Mesenchymal stem cell (in vitro differentiated cells and primary cell): ENCODE measurements around the gene EDEM1.
A peak's percentile ranks its signal among the peaks of the same experiment; 100 is the strongest.

Experiments
- DNase-seq: peaks from one replicate; pipeline ENCODE4 v3.0.0-alpha.2; 2013
- H2AFZ ChIP-seq: one replicate; pipeline ENCODE4 v1.6.1; 2013; ENCODE audit warnings: low read depth, mild to moderate bottlenecking, control low read depth, inconsistent platforms, low read length, moderate library complexity
- H2AK5ac ChIP-seq: 2 replicates; pipeline ENCODE4 v1.6.1; 2013; ENCODE audit warnings: low read length, moderate library complexity, mild to moderate bottlenecking, inconsistent platforms; ENCODE audit not compliant: severe bottlenecking
- H2BK120ac ChIP-seq: one replicate; pipeline ENCODE4 v1.6.1; 2013; ENCODE audit warnings: low read depth, mild to moderate bottlenecking, inconsistent platforms, low read length, moderate library complexity
- H2BK12ac ChIP-seq, 2 experiments: one replicate each; pipeline ENCODE4 v1.6.1; 2013; ENCODE audit warnings: inconsistent platforms in 2 of 2, low read length in 2 of 2, mild to moderate bottlenecking in 2 of 2, moderate library complexity in 2 of 2, control low read depth in 1 of 2
- H2BK15ac ChIP-seq: one replicate; pipeline ENCODE4 v1.6.1; 2013; ENCODE audit warnings: mild to moderate bottlenecking, low read depth, inconsistent platforms; ENCODE audit not compliant: poor library complexity, severe bottlenecking
- H2BK5ac ChIP-seq: 2 replicates; pipeline ENCODE4 v1.6.1; 2013; ENCODE audit warnings: low read depth, mild to moderate bottlenecking, low read length, control low read depth, inconsistent platforms; ENCODE audit not compliant: poor library complexity, severe bottlenecking
- H3K14ac ChIP-seq, 2 experiments: one replicate each; pipeline ENCODE4 v1.6.1; 2013; ENCODE audit warnings: inconsistent platforms in 2 of 2, low read length in 2 of 2, control low read depth in 1 of 2, mild to moderate bottlenecking in 1 of 2, moderate library complexity in 1 of 2
- H3K18ac ChIP-seq, 2 experiments: one replicate each; pipeline ENCODE4 v1.6.1; 2013; ENCODE audit warnings: inconsistent platforms in 2 of 2, low read length in 2 of 2, control low read depth in 1 of 2, low read depth in 1 of 2, mild to moderate bottlenecking in 1 of 2
- H3K23ac ChIP-seq, 2 experiments: one replicate each; pipeline ENCODE4 v1.6.1; 2013; ENCODE audit warnings: inconsistent platforms in 2 of 2, low read length in 2 of 2, mild to moderate bottlenecking in 2 of 2, moderate library complexity in 2 of 2, control low read depth in 1 of 2
- H3K27ac ChIP-seq: 2 replicates; pipeline ENCODE4 v1.5.1; 2013; ENCODE audit warnings: mild to moderate bottlenecking, moderate library complexity, low read length, control low read depth, inconsistent platforms; ENCODE audit not compliant: poor library complexity, severe bottlenecking
- H3K27me3 ChIP-seq, 2 experiments: 2 replicates each; pipeline versions ENCODE4 v1.6.1 to v1.7.0; 2013; ENCODE audit warnings: low read length in 2 of 2, mild to moderate bottlenecking in 2 of 2, moderate library complexity in 2 of 2, control low read depth in 1 of 2, inconsistent platforms in 1 of 2; ENCODE audit not compliant: control insufficient read depth in 1 of 2, insufficient read depth in 1 of 2
- H3K36me3 ChIP-seq, 2 experiments: 2 replicates each; pipeline versions ENCODE4 v1.6.1 to v1.7.0; 2013; ENCODE audit warnings: low read length in 2 of 2, control low read depth in 1 of 2, inconsistent platforms in 1 of 2, low read depth in 1 of 2, mild to moderate bottlenecking in 1 of 2; ENCODE audit not compliant: insufficient read depth in 2 of 2, control insufficient read depth in 1 of 2
- H3K4ac ChIP-seq, 2 experiments: one replicate each; pipeline ENCODE4 v1.6.1; 2013; ENCODE audit warnings: inconsistent platforms in 2 of 2, low read length in 2 of 2, mild to moderate bottlenecking in 2 of 2, moderate library complexity in 2 of 2, control low read depth in 1 of 2, low read depth in 1 of 2
- H3K4me1 ChIP-seq: 2 replicates; pipeline ENCODE4 v1.6.1; 2013; ENCODE audit warnings: low read depth, low read length, control low read depth; ENCODE audit not compliant: control insufficient read depth, insufficient read depth
- H3K4me2 ChIP-seq: 2 replicates; pipeline ENCODE4 v1.6.1; 2013; ENCODE audit warnings: low read length, mild to moderate bottlenecking, inconsistent platforms; ENCODE audit not compliant: poor library complexity, severe bottlenecking
- H3K4me3 ChIP-seq, 2 experiments: 2 replicates each; pipeline versions ENCODE4 v1.5.1 to v1.7.0; 2013; ENCODE audit warnings: low read length in 2 of 2, mild to moderate bottlenecking in 2 of 2, control low read depth in 1 of 2, low read depth in 1 of 2; ENCODE audit not compliant: insufficient read depth in 1 of 2
- H3K79me1 ChIP-seq: replicated peaks from 2 replicates; pipeline ENCODE4 v1.6.1; 2013; ENCODE audit warnings: mild to moderate bottlenecking, control low read depth, low read length, inconsistent platforms; ENCODE audit not compliant: poor library complexity, severe bottlenecking
- H3K9ac ChIP-seq: 2 replicates; pipeline ENCODE4 v1.7.0; 2013; ENCODE audit warnings: mild to moderate bottlenecking, low read length, moderate library complexity
- H3K9me3 ChIP-seq: 2 replicates; pipeline ENCODE4 v1.7.0; 2013; ENCODE audit warnings: mild to moderate bottlenecking, low read length; ENCODE audit not compliant: control insufficient read depth
- H4K8ac ChIP-seq: one replicate; pipeline ENCODE4 v1.6.1; 2013; ENCODE audit warnings: inconsistent platforms, mild to moderate bottlenecking, low read length, moderate library complexity
- H4K91ac ChIP-seq: one replicate; pipeline ENCODE4 v1.6.1; 2013; ENCODE audit warnings: mild to moderate bottlenecking, low read length, inconsistent platforms
- WGBS: methylation state at CpG from one replicate; pipeline ENCODE4 v1.1.7; 2013; ENCODE audit warnings: mixed read lengths; 5-methylcytosine and 5-hydroxymethylcytosine counted together

The EDEM1 gene

GRCh38 chr3:5165698-5166097 lies 21.8 kb upstream of the EDEM1 start:
- no peak overlapping the region for H2BK5ac ChIP-seq
- H3K18ac ChIP-seq: no peak overlapping the region
- no peak overlapping the region for H2AK5ac ChIP-seq
- no peak overlapping the region for H3K23ac ChIP-seq
- no peak overlapping the region for H2BK12ac ChIP-seq
- H4K91ac ChIP-seq: no peak overlapping the region
- H3K9me3 ChIP-seq: no peaks in the 10 kb centered on the region
- H2BK120ac ChIP-seq: no peak overlapping the region
- H3K9ac ChIP-seq: no peak overlapping the region
- H3K4me2 ChIP-seq: no peak overlapping the region
- H3K79me1 ChIP-seq: peaks cover 2% of the 10 kb centered on the region
- no peaks in the 10 kb centered on the region for H3K27me3 ChIP-seq
- H4K8ac ChIP-seq: no peak overlapping the region
- no peak overlapping the region for H3K4me3 ChIP-seq
- peaks cover 2 to 4% of the 10 kb centered on the region in 2 experiments for H3K36me3 ChIP-seq
- no peak overlapping the region for H3K4ac ChIP-seq
- no peak overlapping the region for H3K27ac ChIP-seq
- H3K4me1 ChIP-seq: peaks cover 7% of the 10 kb centered on the region
- DNase-seq: peak; percentile 23
- WGBS: 100% methylated on average over 3 of the region's 4 CpGs
- H2BK15ac ChIP-seq: no peak overlapping the region
- H2AFZ ChIP-seq: no peak overlapping the region
- H3K14ac ChIP-seq: no peak overlapping the region

GRCh38 chr3:5166846-5167245 lies 20.7 kb upstream of the EDEM1 start:
- WGBS: 80% methylated on average over 1 of the region's 2 CpGs
- Histone ChIP-seq H2BK15ac (no peak overlapping the region), H3K18ac (no peak overlapping the region), H2BK120ac (no peak overlapping the region), H2BK12ac (no peak overlapping the region), H2BK5ac (no peak overlapping the region), H3K14ac (no peak overlapping the region), H3K36me3 (peaks cover 2 to 13% of the 10 kb centered on the region in 2 experiments), H2AFZ (no peak overlapping the region), H3K4ac (no peak overlapping the region), H3K27me3 (no peaks in the 10 kb centered on the region), H3K4me2 (no peak overlapping the region), H3K9ac (no peak overlapping the region), H3K27ac (no peak overlapping the region), H3K4me1 (peaks cover 3% of the 10 kb centered on the region), H4K8ac (no peak overlapping the region), H4K91ac (no peak overlapping the region), H3K9me3 (no peaks in the 10 kb centered on the region), H3K23ac (no peak overlapping the region), H2AK5ac (no peak overlapping the region), H3K79me1 (peaks cover 4% of the 10 kb centered on the region), H3K4me3 (no peak overlapping the region)
- no peak for DNase-seq

- Histone ChIP-seq H3K9ac (no peak overlapping the region), H2BK5ac (no peak overlapping the region), H3K9me3 (no peaks in the 10 kb centered on the region), H3K36me3 (peaks cover 2 to 26% of the 10 kb centered on the region in 2 experiments), H4K8ac (no peak overlapping the region), H3K4me1 (peaks cover under 1% of the 10 kb centered on the region), H3K27me3 (no peaks in the 10 kb centered on the region), H3K4me2 (no peak overlapping the region), H3K4me3 (no peak overlapping the region), H3K23ac (no peak overlapping the region), H3K14ac (no peak overlapping the region), H2AK5ac (no peak overlapping the region), H3K79me1 (peaks cover 4% of the 10 kb centered on the region), H2AFZ (no peak overlapping the region), H2BK120ac (no peak overlapping the region), H4K91ac (no peak overlapping the region), H2BK12ac (no peak overlapping the region), H3K18ac (no peak overlapping the region), H3K27ac (no peak overlapping the region), H3K4ac (no peak overlapping the region), H2BK15ac (no peak overlapping the region)
- DNase-seq: no peak
- WGBS: 100% methylated on average over 4 of the region's 4 CpGs
These were observed 19.4 kb upstream of the EDEM1 start for GRCh38 chr3:5168110-5168509.

- H2AFZ ChIP-seq: no peak overlapping the region
- 100% methylated on average over 2 of the region's 2 CpGs for whole genome bisulfite sequencing
- H3K23ac ChIP-seq: no peak overlapping the region
- H3K36me3 ChIP-seq: peaks cover 7 to 40% of the 10 kb centered on the region in 2 experiments
- no peak overlapping the region for H3K14ac ChIP-seq
- no peaks in the 10 kb centered on the region for H3K27me3 ChIP-seq
- no peak for DNase-seq
- no peaks in the 10 kb centered on the region for H3K4me1 ChIP-seq
- no peak overlapping the region for H3K4ac ChIP-seq
- peaks cover 4% of the 10 kb centered on the region for H3K79me1 ChIP-seq
- H3K9ac ChIP-seq: no peak overlapping the region
- no peak overlapping the region for H2AK5ac ChIP-seq
- H2BK120ac ChIP-seq: no peak overlapping the region
- no peak overlapping the region for H3K18ac ChIP-seq
- H3K4me2 ChIP-seq: no peak overlapping the region
- no peak overlapping the region for H3K27ac ChIP-seq
- H2BK15ac ChIP-seq: no peak overlapping the region
- no peak overlapping the region for H2BK5ac ChIP-seq
- H3K4me3 ChIP-seq: no peak overlapping the region
- no peak overlapping the region for H2BK12ac ChIP-seq
- H3K9me3 ChIP-seq: no peaks in the 10 kb centered on the region
- H4K8ac ChIP-seq: no peak overlapping the region
- H4K91ac ChIP-seq: no peak overlapping the region
These were observed 17.7 kb upstream of the EDEM1 start for GRCh38 chr3:5169807-5170206.
